ENCODE results near the gene KREMEN1. TPM values are rescaled to one million over a fixed set of nuclear protein-coding genes. Genes with fewer than 3 reads are reported as not detected.
"Not testable (repeated sequence)": the region's sequence is repeated elsewhere in the genome, so short reads cannot be mapped to it uniquely, and the experiment has no call there.

KREMEN1 gene
- total RNA-seq, 2 donors from 2014 or later = 39.7 to 44.7 TPM

DNA sequence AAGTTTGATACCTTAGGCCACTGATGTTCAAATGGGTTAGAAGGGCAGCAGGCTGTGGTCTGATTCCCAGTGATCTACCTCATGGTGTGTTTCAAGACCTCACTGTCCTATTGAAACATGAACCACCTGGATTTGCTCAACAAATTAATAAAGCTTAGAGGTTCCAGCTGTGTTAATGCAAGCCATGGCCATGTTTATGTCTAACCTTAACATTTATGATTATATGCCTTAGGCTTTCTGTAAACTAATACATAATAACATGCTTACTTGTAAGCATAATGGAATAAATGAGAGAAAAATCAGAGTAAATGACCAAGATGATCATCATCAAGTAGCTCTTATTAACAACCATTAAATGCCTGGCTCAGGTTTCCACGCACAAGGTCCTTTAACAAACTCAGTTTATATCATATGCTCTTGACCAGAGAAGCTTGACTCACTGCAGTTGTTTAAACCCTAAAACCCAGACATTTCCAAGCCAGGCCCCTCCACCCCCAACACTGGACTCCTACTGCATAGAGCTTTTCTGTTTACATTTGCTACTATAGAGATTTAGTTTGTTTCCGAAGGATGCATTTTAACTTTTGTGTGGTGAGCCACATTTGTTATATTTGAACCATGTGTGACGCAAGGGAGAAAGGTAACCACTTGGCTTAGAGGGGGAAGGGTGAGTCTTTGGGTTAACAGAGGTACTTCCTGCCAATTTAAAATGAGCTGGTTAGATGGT is 43.7 kb downstream of the KREMEN1 start:
- no peaks in the 10 kb centered on the region for H3K27me3 ChIP-seq
- H3K27ac ChIP-seq = no peak overlapping the region
- TF ChIP-seq, protein P1, sequence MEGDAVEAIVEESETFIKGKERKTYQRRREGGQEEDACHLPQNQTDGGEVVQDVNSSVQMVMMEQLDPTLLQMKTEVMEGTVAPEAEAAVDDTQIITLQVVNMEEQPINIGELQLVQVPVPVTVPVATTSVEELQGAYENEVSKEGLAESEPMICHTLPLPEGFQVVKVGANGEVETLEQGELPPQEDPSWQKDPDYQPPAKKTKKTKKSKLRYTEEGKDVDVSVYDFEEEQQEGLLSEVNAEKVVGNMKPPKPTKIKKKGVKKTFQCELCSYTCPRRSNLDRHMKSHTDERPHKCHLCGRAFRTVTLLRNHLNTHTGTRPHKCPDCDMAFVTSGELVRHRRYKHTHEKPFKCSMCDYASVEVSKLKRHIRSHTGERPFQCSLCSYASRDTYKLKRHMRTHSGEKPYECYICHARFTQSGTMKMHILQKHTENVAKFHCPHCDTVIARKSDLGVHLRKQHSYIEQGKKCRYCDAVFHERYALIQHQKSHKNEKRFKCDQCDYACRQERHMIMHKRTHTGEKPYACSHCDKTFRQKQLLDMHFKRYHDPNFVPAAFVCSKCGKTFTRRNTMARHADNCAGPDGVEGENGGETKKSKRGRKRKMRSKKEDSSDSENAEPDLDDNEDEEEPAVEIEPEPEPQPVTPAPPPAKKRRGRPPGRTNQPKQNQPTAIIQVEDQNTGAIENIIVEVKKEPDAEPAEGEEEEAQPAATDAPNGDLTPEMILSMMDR (IDR thresholded peaks at IDR 0.05) = no peak

DNA sequence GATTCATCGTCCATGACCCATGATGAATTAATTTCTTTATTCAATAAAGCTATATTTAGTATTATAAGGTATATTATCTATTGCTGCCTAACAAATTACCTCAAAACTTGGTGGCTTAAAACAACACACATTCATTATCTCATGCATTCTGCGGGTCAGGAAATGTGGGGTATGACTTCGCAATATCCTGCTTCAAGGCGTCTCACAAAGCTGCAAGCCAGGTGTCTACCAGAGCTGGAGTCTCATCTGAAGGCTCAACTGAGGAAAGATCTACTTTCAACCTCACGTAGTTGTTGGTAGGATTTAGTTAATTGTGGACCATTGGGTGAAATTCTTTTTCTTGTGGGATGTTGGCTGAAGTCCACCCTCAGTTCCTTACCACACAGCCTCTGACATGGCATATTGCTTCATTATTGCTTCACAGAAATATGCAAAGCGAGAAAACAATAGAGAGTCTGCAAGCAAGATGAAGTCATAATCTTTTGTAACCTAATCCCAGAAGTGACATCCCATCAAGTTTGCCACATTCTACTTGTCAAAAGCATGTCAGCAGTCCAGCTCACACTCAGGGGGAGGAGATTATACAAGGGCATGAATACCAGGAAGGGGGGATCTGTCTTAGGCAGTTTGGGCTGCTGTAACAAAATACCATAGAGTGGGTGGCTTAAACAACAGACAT is 45.1 kb downstream of the KREMEN1 start:
- Histone ChIP-seq H3K4me3 (no peak overlapping the region), H3K9me3 (no peaks in the 10 kb centered on the region), H3K27me3 (no peaks in the 10 kb centered on the region), H3K36me3 (no peaks in the 10 kb centered on the region), H3K27ac (no peak overlapping the region), H3K4me1 (peaks cover 0 to 13% of the 10 kb centered on the region in 2 donors)
- TF ChIP-seq, protein P1 (IDR thresholded peaks at IDR 0.05) = no peak
- DNase-seq (ENCODE audit: low spot score) = no peak

More for the DNA sequence above, 43.7 kb downstream of the KREMEN1 start:
- no peaks in the 10 kb centered on the region for H3K9me3 ChIP-seq
- no peak for DNase-seq (ENCODE audit: low spot score)
- H3K4me1 ChIP-seq = peaks cover 0 to 13% of the 10 kb centered on the region in 2 donors
- H3K36me3 ChIP-seq = no peaks in the 10 kb centered on the region
- H3K4me3 ChIP-seq = no peak overlapping the region

DNA sequence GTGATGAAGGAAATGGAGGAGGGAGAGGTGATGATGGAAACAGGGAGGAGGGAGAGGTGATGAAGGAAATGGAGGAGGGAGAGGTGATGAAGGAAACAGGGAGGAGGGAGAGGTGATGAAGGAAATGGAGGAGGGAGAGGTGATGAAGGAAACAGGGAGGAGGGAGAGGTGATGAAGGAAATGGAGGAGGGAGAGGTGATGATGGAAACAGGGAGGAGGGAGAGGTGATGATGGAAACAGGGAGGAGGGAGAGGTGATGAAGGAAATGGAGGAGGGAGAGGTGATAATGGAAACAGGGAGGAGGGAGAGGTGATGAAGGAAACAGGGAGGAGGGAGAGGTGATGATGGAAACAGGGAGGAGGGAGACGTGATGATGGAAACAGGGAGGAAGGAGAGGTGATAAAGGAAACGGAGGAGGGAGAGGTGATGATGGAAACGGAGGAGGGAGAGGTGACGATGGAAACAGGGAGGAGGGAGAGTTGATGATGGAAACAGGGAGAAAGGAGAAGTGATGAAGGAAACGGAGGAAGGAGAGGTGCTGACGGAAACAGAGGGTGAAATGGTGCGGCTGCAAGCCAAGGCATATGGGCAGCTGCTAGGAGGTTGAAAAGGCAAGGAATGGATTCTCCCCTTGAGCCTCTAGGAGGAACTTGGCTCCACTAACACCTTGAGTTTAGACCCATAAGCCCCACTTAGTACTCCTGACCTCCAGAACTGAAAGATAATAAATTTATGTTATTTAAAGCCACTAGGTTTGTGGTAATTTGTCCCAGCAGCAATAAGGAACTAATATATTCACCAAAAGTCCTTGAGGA is 47.5 kb downstream of the KREMEN1 start:
- H3K4me1 ChIP-seq = peaks cover 0 to 10% of the 10 kb centered on the region in 2 donors
- H3K9me3 ChIP-seq; DNase-seq (ENCODE audit: low spot score); H3K27me3 ChIP-seq; H3K4me3 ChIP-seq; H3K36me3 ChIP-seq: not testable (repeated sequence)
- H3K27ac ChIP-seq = peak overlapping the region in 1 of 2 donors; percentile 22

DNA sequence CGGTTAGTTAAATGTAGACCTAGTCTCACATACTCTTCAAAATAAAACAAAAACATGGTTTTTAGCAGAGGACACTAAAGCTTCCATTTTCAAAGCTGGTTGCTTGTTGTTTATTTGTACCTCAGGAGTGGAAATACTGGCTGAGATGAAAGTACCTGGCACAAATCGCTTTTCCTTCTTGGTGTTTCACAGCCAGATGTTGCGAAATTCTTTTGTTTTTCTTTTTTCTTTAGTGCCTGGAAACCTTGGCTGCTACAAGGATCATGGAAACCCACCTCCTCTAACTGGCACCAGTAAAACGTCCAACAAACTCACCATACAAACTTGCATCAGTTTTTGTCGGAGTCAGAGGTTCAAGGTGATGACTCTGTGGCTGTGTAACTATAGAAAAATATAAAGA is 48.3 kb downstream of the KREMEN1 start:
- Histone ChIP-seq H3K27ac (peak overlapping the region in 1 of 2 donors; percentile 22), H3K27me3 (no peaks in the 10 kb centered on the region), H3K4me3 (no peak overlapping the region), H3K4me1 (peaks cover 0 to 2% of the 10 kb centered on the region in 2 donors), H3K36me3 (peaks cover 8% of the 10 kb centered on the region), H3K9me3 (no peaks in the 10 kb centered on the region)
- TF ChIP-seq, protein P1 (IDR thresholded peaks at IDR 0.05) = no peak
- no peak for DNase-seq (ENCODE audit: low spot score)

DNA sequence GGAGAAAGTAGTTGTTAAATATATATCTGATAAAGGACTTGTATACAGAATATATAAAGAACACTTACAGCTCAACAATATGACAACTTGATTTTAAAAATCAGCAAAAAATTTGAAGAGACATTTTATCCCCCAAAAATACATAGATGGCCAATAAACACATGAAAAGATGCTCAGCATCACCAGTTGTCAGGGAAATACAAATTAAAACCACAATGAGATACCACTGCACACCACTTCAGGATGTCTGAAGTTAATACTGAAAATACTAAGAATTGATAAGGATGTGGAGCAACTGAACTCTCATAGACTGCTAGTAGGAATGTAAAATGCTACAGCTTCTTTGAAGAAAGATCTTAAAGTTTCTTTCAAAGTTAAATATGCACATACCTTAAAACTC is 49.2 kb downstream of the KREMEN1 start:
- Histone ChIP-seq H3K4me1 (no peaks in the 10 kb centered on the region), H3K36me3 (peaks cover 14% of the 10 kb centered on the region), H3K4me3 (no peak overlapping the region), H3K27me3 (no peaks in the 10 kb centered on the region), H3K27ac (no peak overlapping the region), H3K9me3 (no peaks in the 10 kb centered on the region)
- TF ChIP-seq, protein P1 (IDR thresholded peaks at IDR 0.05) = no peak
- no peak for DNase-seq (ENCODE audit: low spot score)

Data from right atrium auricular region (tissue), 2 donors.